Measurements from ENCODE around the gene MBOAT7.

- TF ChIP-seq RNF2 (IDR thresholded peaks at IDR 0.05; ENCODE audit: borderline replicate concordance, low read depth, low read length, missing control alignments, poor library complexity, severe bottlenecking) (no peak), ZNF274 (IDR thresholded peaks at IDR 0.05; ENCODE audit: borderline replicate concordance, extremely low read depth, low read length) (no peak), TBP (IDR thresholded peaks at IDR 0.05; ENCODE audit: low read depth, low read length) (no peak), YY1 (IDR thresholded peaks at IDR 0.05; ENCODE audit: low read depth, low read length) (no peak), EP300 (IDR thresholded peaks at IDR 0.05; ENCODE audit: borderline replicate concordance in 1 of 2, low read depth in 2 of 2, low read length in 2 of 2) (no peak), POLR2A (IDR thresholded peaks at IDR 0.05; ENCODE audit: control extremely low read depth in 1 of 2, low read depth in 2 of 2, low read length in 2 of 2) (no peak), ASH2L (IDR thresholded peaks at IDR 0.05; ENCODE audit: low read length) (no peak), EZH2 (IDR thresholded peaks at IDR 0.05; ENCODE audit: low read depth, low read length, severe bottlenecking) (no peak), HDAC2 (IDR thresholded peaks at IDR 0.05; ENCODE audit: borderline replicate concordance in 1 of 2, low read depth in 2 of 2, low read length in 2 of 2) (no peak), CREB1 (IDR thresholded peaks at IDR 0.05) (no peak), NRF1 (IDR thresholded peaks at IDR 0.05; ENCODE audit: low read depth, low read length) (no peak)
- TF ChIP-seq, protein P1, sequence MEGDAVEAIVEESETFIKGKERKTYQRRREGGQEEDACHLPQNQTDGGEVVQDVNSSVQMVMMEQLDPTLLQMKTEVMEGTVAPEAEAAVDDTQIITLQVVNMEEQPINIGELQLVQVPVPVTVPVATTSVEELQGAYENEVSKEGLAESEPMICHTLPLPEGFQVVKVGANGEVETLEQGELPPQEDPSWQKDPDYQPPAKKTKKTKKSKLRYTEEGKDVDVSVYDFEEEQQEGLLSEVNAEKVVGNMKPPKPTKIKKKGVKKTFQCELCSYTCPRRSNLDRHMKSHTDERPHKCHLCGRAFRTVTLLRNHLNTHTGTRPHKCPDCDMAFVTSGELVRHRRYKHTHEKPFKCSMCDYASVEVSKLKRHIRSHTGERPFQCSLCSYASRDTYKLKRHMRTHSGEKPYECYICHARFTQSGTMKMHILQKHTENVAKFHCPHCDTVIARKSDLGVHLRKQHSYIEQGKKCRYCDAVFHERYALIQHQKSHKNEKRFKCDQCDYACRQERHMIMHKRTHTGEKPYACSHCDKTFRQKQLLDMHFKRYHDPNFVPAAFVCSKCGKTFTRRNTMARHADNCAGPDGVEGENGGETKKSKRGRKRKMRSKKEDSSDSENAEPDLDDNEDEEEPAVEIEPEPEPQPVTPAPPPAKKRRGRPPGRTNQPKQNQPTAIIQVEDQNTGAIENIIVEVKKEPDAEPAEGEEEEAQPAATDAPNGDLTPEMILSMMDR (IDR thresholded peaks at IDR 0.05; ENCODE audit: control extremely low read depth in 1 of 3, insufficient read depth in 1 of 3, low read depth in 1 of 3, low read length in 3 of 3), result no peak
Measured at GRCh38 chr19:54123682-54124081, 65.7 kb downstream of the MBOAT7 start.
